Measurements from ENCODE around the gene ZNF385A. TPM values are rescaled to one million over a fixed set of nuclear protein-coding genes. Genes with fewer than 3 reads are reported as not detected.

The ZNF385A gene
- polyA plus RNA-seq, 1 experiment, result 0.96 TPM

DNA sequence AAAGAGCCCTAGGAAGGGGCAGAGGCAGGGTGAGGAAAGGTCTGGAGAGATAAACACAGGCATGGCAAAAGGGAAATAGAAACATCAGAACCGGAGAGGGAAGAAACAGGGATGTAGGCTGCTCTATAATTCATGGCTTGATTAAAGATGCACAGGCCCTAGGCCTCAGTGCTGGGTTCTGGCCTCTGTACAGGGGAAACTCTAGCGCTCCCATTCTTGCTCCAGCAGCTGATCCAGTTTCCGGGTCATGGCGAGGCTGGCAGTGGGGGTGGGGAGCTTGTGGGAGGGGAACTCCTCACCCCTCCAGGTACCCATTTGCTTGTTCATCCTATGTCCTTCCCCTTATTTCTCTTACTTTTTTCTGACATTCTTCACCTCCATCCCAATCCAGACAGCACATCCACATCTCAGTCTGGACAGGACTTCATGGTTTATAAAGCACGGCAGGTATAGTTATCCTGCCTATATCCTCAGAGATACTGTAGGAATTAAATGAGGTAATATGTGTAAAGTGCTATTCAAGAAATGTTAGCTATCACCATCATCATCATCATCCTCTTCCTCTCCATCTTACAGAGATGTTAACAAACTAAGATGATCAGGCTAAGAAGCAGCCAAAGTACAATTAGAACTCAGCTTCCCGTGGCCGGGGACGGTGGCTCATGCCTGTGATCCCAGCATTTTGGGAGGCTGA is 12.3 kb downstream of the ZNF385A start:
- no peak for DNase-seq (ENCODE audit: low read depth)
- CTCF ChIA-PET, result interaction anchor here (0.5 to 3.3 kb wide), 14 partner anchors 8 to 626 kb away, joined by 3 to 72 read pairs (median 6); partner anchors contain the start of gene COPZ1
- TF ChIP-seq, protein P1, sequence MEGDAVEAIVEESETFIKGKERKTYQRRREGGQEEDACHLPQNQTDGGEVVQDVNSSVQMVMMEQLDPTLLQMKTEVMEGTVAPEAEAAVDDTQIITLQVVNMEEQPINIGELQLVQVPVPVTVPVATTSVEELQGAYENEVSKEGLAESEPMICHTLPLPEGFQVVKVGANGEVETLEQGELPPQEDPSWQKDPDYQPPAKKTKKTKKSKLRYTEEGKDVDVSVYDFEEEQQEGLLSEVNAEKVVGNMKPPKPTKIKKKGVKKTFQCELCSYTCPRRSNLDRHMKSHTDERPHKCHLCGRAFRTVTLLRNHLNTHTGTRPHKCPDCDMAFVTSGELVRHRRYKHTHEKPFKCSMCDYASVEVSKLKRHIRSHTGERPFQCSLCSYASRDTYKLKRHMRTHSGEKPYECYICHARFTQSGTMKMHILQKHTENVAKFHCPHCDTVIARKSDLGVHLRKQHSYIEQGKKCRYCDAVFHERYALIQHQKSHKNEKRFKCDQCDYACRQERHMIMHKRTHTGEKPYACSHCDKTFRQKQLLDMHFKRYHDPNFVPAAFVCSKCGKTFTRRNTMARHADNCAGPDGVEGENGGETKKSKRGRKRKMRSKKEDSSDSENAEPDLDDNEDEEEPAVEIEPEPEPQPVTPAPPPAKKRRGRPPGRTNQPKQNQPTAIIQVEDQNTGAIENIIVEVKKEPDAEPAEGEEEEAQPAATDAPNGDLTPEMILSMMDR (IDR thresholded peaks at IDR 0.05; ENCODE audit: insufficient read depth, low read depth, low read length), result no peak
- no peak overlapping the region for H3K4me3 ChIP-seq (ENCODE audit: low read depth, low read length)
- no peaks in the 10 kb centered on the region for H3K36me3 ChIP-seq (ENCODE audit: control insufficient read depth, insufficient read depth, low read length)
- no peaks in the 10 kb centered on the region for H3K27me3 ChIP-seq (ENCODE audit: control insufficient read depth, insufficient read depth, low read length)
- POLR2A ChIA-PET, result no interaction called here

DNA sequence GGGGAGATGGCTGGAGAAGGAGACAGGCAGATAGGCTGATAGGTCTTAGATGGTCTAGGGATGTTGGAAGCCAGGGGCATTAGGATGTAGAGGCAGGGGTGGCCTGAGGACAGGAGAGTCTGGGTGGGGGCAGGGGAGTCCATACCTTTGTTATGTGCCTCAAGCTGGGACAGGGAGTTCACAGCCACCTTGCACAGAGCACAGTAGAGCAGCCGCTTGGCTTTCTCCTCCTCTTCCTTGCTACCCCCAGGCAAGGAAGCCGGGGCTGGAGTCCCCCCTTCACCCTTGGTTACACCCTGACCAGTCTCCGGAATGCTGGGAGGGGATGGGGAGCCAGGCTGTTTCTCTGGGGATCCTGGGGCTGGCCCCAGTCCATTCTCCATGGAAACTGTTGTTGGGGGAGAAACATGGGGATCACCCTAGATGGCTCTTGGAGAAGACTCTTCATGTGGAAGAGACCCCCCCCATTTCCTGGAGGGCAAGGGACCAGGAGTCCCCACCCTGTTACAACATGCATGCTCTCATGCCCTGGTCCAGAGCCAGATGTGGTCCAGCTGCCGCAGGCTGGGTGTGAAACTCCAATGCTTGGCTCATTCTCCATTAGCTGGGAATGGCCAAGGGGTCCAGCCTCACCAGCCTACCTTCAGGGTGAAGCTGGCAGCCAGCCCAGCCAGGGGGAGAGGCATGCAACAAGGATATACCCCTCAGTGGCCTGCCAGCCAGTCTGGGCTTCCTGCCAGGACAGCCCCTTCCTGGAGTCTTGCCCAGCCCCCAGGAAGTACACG is 13.0 kb downstream of the ZNF385A start:
- no peaks in the 10 kb centered on the region for H3K36me3 ChIP-seq (ENCODE audit: control insufficient read depth, insufficient read depth, low read length)
- POLR2A ChIA-PET, result no interaction called here
- no peak overlapping the region for H3K4me3 ChIP-seq (ENCODE audit: low read depth, low read length)
- TF ChIP-seq, protein P1 (IDR thresholded peaks at IDR 0.05; ENCODE audit: insufficient read depth, low read depth, low read length), result no peak
- CTCF ChIA-PET, result interaction anchor here (0.7 to 3.3 kb wide), 23 partner anchors 9 to 170 kb away, joined by 3 to 72 read pairs (median 6); partner anchors contain the start of gene COPZ1
- no peak for DNase-seq (ENCODE audit: low read depth)
- H3K27me3 ChIP-seq (ENCODE audit: control insufficient read depth, insufficient read depth, low read length), result no peaks in the 10 kb centered on the region

DNA sequence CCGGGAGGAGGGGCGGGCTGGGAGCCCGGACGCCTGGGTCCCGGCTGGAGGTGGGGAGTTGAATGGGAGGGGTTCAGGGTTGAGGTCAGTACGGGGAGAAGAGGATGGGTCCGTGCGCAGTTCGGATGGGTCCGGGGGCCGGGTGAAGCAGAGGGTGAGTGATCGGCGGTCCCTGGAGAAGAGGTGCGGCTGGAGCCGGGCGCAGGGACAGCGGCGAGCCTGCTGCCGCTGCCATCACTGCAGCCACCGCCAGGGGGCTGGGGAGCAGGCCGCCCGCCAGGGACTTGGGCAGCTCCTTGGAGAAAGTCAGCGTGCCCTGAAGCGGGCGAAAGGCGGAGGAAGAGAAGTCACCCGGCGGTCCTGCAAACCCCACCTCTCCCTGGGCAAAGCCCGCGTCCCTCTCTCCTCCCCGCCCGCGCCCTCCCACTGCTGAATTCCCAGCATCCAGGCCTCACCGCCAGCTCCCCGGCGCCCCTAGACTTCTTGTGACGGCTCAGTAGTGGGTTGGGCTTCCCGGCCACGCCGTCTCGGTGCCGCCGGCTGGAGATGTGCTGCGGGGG is 14.3 kb downstream of the ZNF385A start:
- CTCF ChIA-PET, result interaction anchor here (0.5 to 3.3 kb wide), 39 partner anchors 9 to 1373 kb away, joined by 3 to 72 read pairs (median 4); partner anchors contain the start of gene COPZ1
- no peaks in the 10 kb centered on the region for H3K27me3 ChIP-seq (ENCODE audit: control insufficient read depth, insufficient read depth, low read length)
- POLR2A ChIA-PET, result interaction anchor here (0.6 to 1.0 kb wide), 3 partner anchors 12 to 311 kb away, joined by 4 to 9 read pairs (median 8); no protein-coding TSS in a partner anchor
- H3K4me3 ChIP-seq (ENCODE audit: low read depth, low read length), result peak overlapping the region; percentile 41
- H3K36me3 ChIP-seq (ENCODE audit: control insufficient read depth, insufficient read depth, low read length), result no peaks in the 10 kb centered on the region
- TF ChIP-seq, protein P1 (IDR thresholded peaks at IDR 0.05; ENCODE audit: insufficient read depth, low read depth, low read length), result peak; percentile 97
- no peak for DNase-seq (ENCODE audit: low read depth)

DNA sequence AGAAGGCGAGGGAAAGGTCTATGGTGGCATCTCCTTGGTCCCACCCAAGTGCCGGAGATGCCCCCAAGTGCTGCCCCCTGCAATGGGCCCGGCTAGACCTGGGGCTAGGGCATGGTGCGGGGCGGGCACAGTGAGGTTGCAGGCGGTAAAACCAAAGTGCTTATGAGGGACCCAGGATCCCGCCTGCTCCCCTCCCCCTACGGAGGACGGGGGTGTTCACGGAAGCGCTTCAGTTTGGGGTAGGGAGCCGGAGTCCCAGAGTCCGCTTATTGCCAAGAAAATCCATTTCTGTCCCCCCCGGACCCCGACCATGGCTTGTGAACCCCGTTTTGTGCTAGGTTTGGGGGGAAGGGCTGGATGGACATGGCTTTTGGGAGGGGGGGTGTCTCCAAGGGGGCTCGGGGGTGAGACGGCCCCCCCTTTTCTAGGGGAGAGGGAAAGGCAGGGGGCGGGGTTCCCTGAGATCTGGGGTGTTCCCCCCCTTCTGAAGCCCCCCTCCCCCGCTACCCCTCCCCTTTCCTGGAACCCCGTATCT is 14.9 kb downstream of the ZNF385A start:
- ChIA-PET CTCF (interaction anchor here (0.8 to 3.3 kb wide), 17 partner anchors 8 to 154 kb away, joined by 3 to 72 read pairs (median 7); no protein-coding TSS in a partner anchor), POLR2A (interaction anchor here (0.6 to 1.0 kb wide), 2 partner anchors 13 to 140 kb away, joined by 4 to 9 read pairs; no protein-coding TSS in a partner anchor)
- Histone ChIP-seq H3K27me3 (ENCODE audit: control insufficient read depth, insufficient read depth, low read length) (no peaks in the 10 kb centered on the region), H3K4me3 (ENCODE audit: low read depth, low read length) (peak overlapping the region; percentile 41), H3K36me3 (ENCODE audit: control insufficient read depth, insufficient read depth, low read length) (no peaks in the 10 kb centered on the region)
- TF ChIP-seq, protein P1 (IDR thresholded peaks at IDR 0.05; ENCODE audit: insufficient read depth, low read depth, low read length), result no peak
- no peak for DNase-seq (ENCODE audit: low read depth)
